A673 (cell line): ENCODE data around the gene SLC22A23. TPM values are rescaled to one million over a fixed set of nuclear protein-coding genes. Genes with fewer than 3 reads are reported as not detected.

Source experiments
- BruUV-seq: library from RNA; stranded (reverse); fragments of 400-500 nt; replicated peaks from 2 replicates; lab custom pipeline; 2021; lab: Mats Ljungman, UMichigan
- CTCF ChIA-PET: fragments of 300-600 bp; sonication (Branson Sonifier 250); formaldehyde crosslinking; loops from one replicate; lab custom pipeline; 2022; ENCODE audit warnings: antibody characterized with exemption; lab: Charles Lee
- POLR2A ChIA-PET: fragments of 300-600 bp; sonication (Branson Sonifier 250); formaldehyde crosslinking; loops from one replicate; lab custom pipeline; 2022; ENCODE audit warnings: antibody characterized with exemption; ENCODE audit not compliant: low non-redundant PET; lab: Charles Lee
- DNase-seq: peaks from one replicate; pipeline ENCODE4 v3.0.0-alpha.2; 2015; ENCODE audit warnings: low spot score
- H3K27ac ChIP-seq: fragments of 200-600 bp; sonication (generic); 2 replicates; pipeline ENCODE4 v1.5.1; 2016; ENCODE audit warnings: mixed run types, low read depth, mild to moderate bottlenecking, mixed read lengths, antibody characterized with exemption, low read length; ENCODE audit not compliant: poor library complexity, severe bottlenecking
- H3K27me3 ChIP-seq: fragments of 200-600 bp; sonication (generic); replicated peaks from 2 replicates; pipeline ENCODE4 v1.6.1; 2017; ENCODE audit warnings: mixed run types, low read depth, mild to moderate bottlenecking, mixed read lengths, antibody characterized with exemption, low read length; ENCODE audit not compliant: insufficient read depth, poor library complexity
- H3K36me3 ChIP-seq: fragments of 200-600 bp; sonication (generic); 2 replicates; pipeline ENCODE4 v1.6.1; 2016; ENCODE audit warnings: mixed run types, mild to moderate bottlenecking, mixed read lengths, antibody characterized with exemption, low read length; ENCODE audit not compliant: insufficient read depth, poor library complexity, severe bottlenecking
- H3K4me1 ChIP-seq: fragments of 200-600 bp; sonication (generic); 2 replicates; pipeline ENCODE4 v1.6.1; 2017; ENCODE audit warnings: mixed run types, mild to moderate bottlenecking, mixed read lengths, antibody characterized with exemption, low read length; ENCODE audit not compliant: insufficient read depth, poor library complexity, severe bottlenecking
- H3K4me3 ChIP-seq: fragments of 200-600 bp; sonication (generic); 2 replicates; pipeline ENCODE4 v1.5.1; 2016; ENCODE audit warnings: low read depth, mixed run types, mild to moderate bottlenecking, mixed read lengths, low read length; ENCODE audit not compliant: poor library complexity, severe bottlenecking
- H3K9me3 ChIP-seq: fragments of 200-600 bp; sonication (generic); 2 replicates; pipeline ENCODE4 v1.6.1; 2016; ENCODE audit warnings: mixed run types, low read depth, mild to moderate bottlenecking, mixed read lengths, antibody characterized with exemption, low read length; ENCODE audit not compliant: poor library complexity, severe bottlenecking
- CTCF ChIP-seq: fragments of 300-800, 200-600 bp; sonication (generic); conservative IDR thresholded peaks from 2 replicates; pipeline ENCODE4 v1.5.1; 2017; ENCODE audit warnings: low read depth, mild to moderate bottlenecking, antibody characterized with exemption, low read length, moderate library complexity, mixed read lengths
- EZH2 ChIP-seq: fragments of 200-600 bp; sonication (generic); IDR thresholded peaks from 2 replicates; pipeline ENCODE4 v1.6.1; 2017; ENCODE audit warnings: borderline replicate concordance, low read depth, mild to moderate bottlenecking, mixed read lengths, antibody characterized with exemption, low read length; ENCODE audit not compliant: poor library complexity, severe bottlenecking
- intact Hi-C: fragments of 100-400 bp; cut with micrococcal nuclease; formaldehyde crosslinking; loops from one replicate; pipeline ENCODE4 v1.10.0; 2022; ENCODE audit not compliant: unreplicated experiment
- total RNA-seq: library from RNA; stranded (reverse); gene quantifications from 2 replicates; pipeline ENCODE4 v1.2.3, GENCODE V29; 2021

Gene SLC22A23
- total RNA-seq, 1 experiment from 2014 or later = 6.2 TPM

- BruUV-seq = no TSS peak
- H3K4me1 ChIP-seq = no peaks in the 10 kb centered on the region
- intact Hi-C loops = no loop called here
- no peak overlapping the region for H3K27ac ChIP-seq
- H3K4me3 ChIP-seq = no peak overlapping the region
- ChIA-PET CTCF (no interaction called here), POLR2A (no interaction called here)
- no peak for DNase-seq
- no peak for TF ChIP-seq CTCF
- H3K9me3 ChIP-seq = no peaks in the 10 kb centered on the region
- H3K27me3 ChIP-seq = no peaks in the 10 kb centered on the region
- H3K36me3 ChIP-seq = peaks cover 19% of the 10 kb centered on the region
These were observed 182.9 kb downstream of the SLC22A23 start for GRCh38 chr6:3273707-3274521.

GRCh38 chr6:3272911-3273547, 183.8 kb downstream of the SLC22A23 start:
- Histone ChIP-seq H3K9me3 (no peaks in the 10 kb centered on the region), H3K4me3 (no peak overlapping the region), H3K27me3 (no peaks in the 10 kb centered on the region), H3K27ac (no peak overlapping the region), H3K4me1 (no peaks in the 10 kb centered on the region), H3K36me3 (peaks cover 23% of the 10 kb centered on the region)
- ChIA-PET POLR2A (no interaction called here), CTCF (no interaction called here)
- intact Hi-C loops = no loop called here
- DNase-seq = no peak
- BruUV-seq = no TSS peak
- TF ChIP-seq EZH2 = no peak
- TF ChIP-seq CTCF = no peak

GRCh38 chr6:3271756-3272155, 185.1 kb downstream of the SLC22A23 start:
- no peak overlapping the region for H3K4me3 ChIP-seq
- peaks cover 23% of the 10 kb centered on the region for H3K36me3 ChIP-seq
- no peaks in the 10 kb centered on the region for H3K4me1 ChIP-seq
- no peak for DNase-seq
- CTCF ChIA-PET = no interaction called here
- H3K27ac ChIP-seq = no peak overlapping the region
- no peaks in the 10 kb centered on the region for H3K27me3 ChIP-seq
- no peak for TF ChIP-seq EZH2
- TF ChIP-seq CTCF = no peak
- POLR2A ChIA-PET = no interaction called here
- H3K9me3 ChIP-seq = no peaks in the 10 kb centered on the region
- no TSS peak for BruUV-seq
- intact Hi-C loops = no loop called here
